H1 (cell line): Measurements from ENCODE around the gene RAP1GAP. TPM values are rescaled to one million over a fixed set of nuclear protein-coding genes. Genes with fewer than 3 reads are reported as not detected.

Source experiments
- CTCF ChIA-PET: fragments of 300-600 bp; sonication (Branson Sonifier 250); formaldehyde crosslinking; loops from one replicate; lab custom pipeline; 2021; ENCODE audit not compliant: partially characterized antibody; lab: Charles Lee
- POLR2A ChIA-PET: fragments of 300-600 bp; sonication (Branson Sonifier 250); formaldehyde crosslinking; loops from one replicate; lab custom pipeline; 2021; ENCODE audit warnings: inconsistent platforms; ENCODE audit not compliant: partially characterized antibody; lab: Charles Lee
- DNase-seq, 2 experiments: peaks; one replicate each; pipeline versions ENCODE4 v3.0.0 to v3.0.0-alpha.2; 2010 to 2022; ENCODE audit warnings: low spot score in 2 of 2, low read depth in 1 of 2, mixed read lengths in 1 of 2
- FAIRE-seq: peaks from 2 replicates; lab custom pipeline; 2011; peaks lifted over from hg19 to GRCh38; lab: Jason Lieb, UNC
- H2AFZ ChIP-seq: 2 replicates; pipeline ENCODE4 v1.8.1; 2012; ENCODE audit warnings: low read length, inconsistent platforms
- H2AK5ac ChIP-seq: 2 replicates; pipeline ENCODE4 v1.6.1; 2013; ENCODE audit warnings: low read depth, low read length
- H2BK120ac ChIP-seq: replicated peaks from 2 replicates; pipeline ENCODE3; 2013; ENCODE audit warnings: low read depth, low read length, inconsistent platforms
- H2BK12ac ChIP-seq: 2 replicates; pipeline ENCODE4 v1.6.1; 2013; ENCODE audit warnings: low read depth, low read length
- H2BK15ac ChIP-seq: 2 replicates; pipeline ENCODE4 v1.6.1; 2013; ENCODE audit warnings: low read length
- H2BK20ac ChIP-seq: 2 replicates; pipeline ENCODE4 v1.6.1; 2013; ENCODE audit warnings: low read length
- H2BK5ac ChIP-seq: 2 replicates; pipeline ENCODE4 v1.6.1; 2013; ENCODE audit warnings: low read depth, low read length
- H3K14ac ChIP-seq: 2 replicates; pipeline ENCODE4 v1.6.1; 2013; ENCODE audit warnings: inconsistent platforms; ENCODE audit not compliant: insufficient read length
- H3K18ac ChIP-seq: 2 replicates; pipeline ENCODE4 v1.6.1; 2013; ENCODE audit warnings: low read length; ENCODE audit errors: extremely low read depth
- H3K23ac ChIP-seq: 2 replicates; pipeline ENCODE4 v1.6.1; 2013; ENCODE audit warnings: inconsistent platforms; ENCODE audit not compliant: insufficient read length
- H3K23me2 ChIP-seq: 2 replicates; pipeline ENCODE4 v1.6.1; 2013; ENCODE audit warnings: low read depth, low read length
- H3K27ac ChIP-seq: 2 replicates; pipeline ENCODE4 v1.6.1; 2011; ENCODE audit warnings: low read depth, low read length, inconsistent platforms
- H3K27me3 ChIP-seq, 4 experiments: replicated peaks in 1 of 4; 1 replicate in 1 of 4; 2 replicates in 3 of 4; pipeline versions ENCODE4 v1.6.1 to v1.8.1; 2011 to 2013; ENCODE audit warnings: low read length in 3 of 4, mild to moderate bottlenecking in 3 of 4, inconsistent platforms in 2 of 4, mixed read lengths in 2 of 4, moderate library complexity in 1 of 4; ENCODE audit not compliant: control insufficient read depth in 3 of 4, insufficient read depth in 3 of 4; ENCODE audit errors: extremely low read depth in 1 of 4
- H3K36me3 ChIP-seq, 4 experiments: 2 replicates each; pipeline versions ENCODE4 v1.6.1 to v1.8.1; 2011 to 2013; ENCODE audit warnings: mild to moderate bottlenecking in 4 of 4, low read length in 3 of 4, moderate library complexity in 2 of 4, control low read depth in 1 of 4, inconsistent platforms in 1 of 4; ENCODE audit not compliant: insufficient read depth in 4 of 4, control insufficient read depth in 2 of 4
- H3K4ac ChIP-seq: replicated peaks from 2 replicates; pipeline ENCODE3; 2013; ENCODE audit warnings: low read length, low read depth, mixed read lengths, inconsistent platforms; ENCODE audit not compliant: insufficient read length
- H3K4me1 ChIP-seq, 4 experiments: replicated peaks in 1 of 4; 1 replicate in 1 of 4; 2 replicates in 3 of 4; pipeline versions ENCODE4 v1.6.1 to v1.8.1; 2011 to 2013; ENCODE audit warnings: low read length in 3 of 4, inconsistent platforms in 2 of 4, mixed read lengths in 1 of 4; ENCODE audit not compliant: insufficient read depth in 4 of 4, control insufficient read depth in 3 of 4
- H3K4me2 ChIP-seq, 2 experiments: 2 replicates each; pipeline versions ENCODE4 v1.6.1 to v1.8.1; 2011 to 2013; ENCODE audit warnings: low read depth in 2 of 2, low read length in 2 of 2, control low read depth in 1 of 2, inconsistent platforms in 1 of 2, mild to moderate bottlenecking in 1 of 2; ENCODE audit not compliant: insufficient read depth in 1 of 2
- H3K4me3 ChIP-seq, 4 experiments: fragments of 200-600, 300-600 bp in 1 of 4; sonication (generic), shearing (Covaris generic), sonication (Bioruptor Twin) in 1 of 4; 2 replicates each; pipeline versions ENCODE4 v1.5.1 to v1.8.1; 2011 to 2016; ENCODE audit warnings: low read length in 4 of 4, low read depth in 3 of 4, control low read depth in 2 of 4, inconsistent platforms in 2 of 4, mild to moderate bottlenecking in 2 of 4, mixed read lengths in 1 of 4, moderate library complexity in 1 of 4; ENCODE audit not compliant: insufficient read depth in 2 of 4; ENCODE audit errors: extremely low read depth in 1 of 4
- H3K56ac ChIP-seq: replicated peaks from 2 replicates; pipeline ENCODE3; 2013; ENCODE audit warnings: low read depth, mild to moderate bottlenecking, mixed read lengths, low read length, inconsistent platforms; ENCODE audit not compliant: insufficient read length
- H3K79me1 ChIP-seq: 2 replicates; pipeline ENCODE4 v1.6.1; 2013; ENCODE audit warnings: low read depth, low read length, control low read depth
- H3K79me2 ChIP-seq, 2 experiments: 2 replicates each; pipeline versions ENCODE4 v1.6.1 to v1.8.1; 2012 to 2013; ENCODE audit warnings: low read length in 2 of 2, mild to moderate bottlenecking in 2 of 2, inconsistent platforms in 1 of 2; ENCODE audit not compliant: insufficient read depth in 2 of 2, control insufficient read depth in 1 of 2
- H3K9ac ChIP-seq, 4 experiments: replicated peaks in 1 of 4; 1 replicate in 1 of 4; 2 replicates in 3 of 4; pipeline versions ENCODE4 v1.6.1 to v1.8.1; 2011 to 2013; ENCODE audit warnings: low read depth in 3 of 4, low read length in 3 of 4, control low read depth in 2 of 4, mild to moderate bottlenecking in 2 of 4, moderate library complexity in 2 of 4, inconsistent platforms in 1 of 4; ENCODE audit errors: extremely low read depth in 1 of 4
- H3K9me3 ChIP-seq, 2 experiments: 2 replicates each; pipeline versions ENCODE4 v1.6.1 to v1.8.1; 2012 to 2013; ENCODE audit warnings: mild to moderate bottlenecking in 2 of 2, moderate library complexity in 2 of 2, control low read depth in 1 of 2, inconsistent platforms in 1 of 2, low read depth in 1 of 2, low read length in 1 of 2, mixed read lengths in 1 of 2; ENCODE audit not compliant: insufficient read depth in 2 of 2
- H4K20me1 ChIP-seq, 2 experiments: replicated peaks in 1 of 2; 2 replicates each; pipeline versions ENCODE3 to v1.8.1; 2011 to 2013; ENCODE audit warnings: inconsistent platforms in 2 of 2, low read length in 2 of 2, mild to moderate bottlenecking in 1 of 2; ENCODE audit not compliant: insufficient read depth in 2 of 2, control insufficient read depth in 1 of 2
- H4K5ac ChIP-seq: 2 replicates; pipeline ENCODE4 v1.6.1; 2013; ENCODE audit warnings: low read length, low read depth, mixed read lengths, inconsistent platforms; ENCODE audit not compliant: insufficient read length
- H4K8ac ChIP-seq: 2 replicates; pipeline ENCODE4 v1.8.0; 2013; ENCODE audit warnings: mild to moderate bottlenecking, moderate library complexity, low read length, inconsistent platforms; ENCODE audit not compliant: insufficient read depth; ENCODE audit errors: extremely low read depth
- H4K91ac ChIP-seq: replicated peaks from 2 replicates; pipeline ENCODE3; 2013; ENCODE audit warnings: low read length, mixed read lengths, inconsistent platforms; ENCODE audit not compliant: insufficient read length
- WGBS, 2 experiments: shearing (Covaris generic) in 1 of 2; methylation state at CpG; one replicate each; pipeline versions ENCODE4 v1.1.6 to v1.1.7; 2013 to 2015; ENCODE audit warnings: low lambda C conversion rate in 2 of 2, mixed read lengths in 2 of 2, inconsistent platforms in 1 of 2, low coverage in 1 of 2, missing lambda C conversion rate in 1 of 2; ENCODE audit not compliant: insufficient replicate concordance in 2 of 2, insufficient coverage in 1 of 2, insufficient read length in 1 of 2; ENCODE audit errors: extremely low coverage in 1 of 2, missing lambda C conversion rate in 1 of 2; 5-methylcytosine and 5-hydroxymethylcytosine counted together
- polyA plus RNA-seq, 7 experiments: library from polyadenylated mRNA; depleted of rRNA in 3 of 7; stranded (reverse) in 5 of 7; unstranded in 2 of 7; fragments of >200 nt in 5 of 7; fragments of 200-250 nt in 2 of 7; gene quantifications; 1 replicate in 5 of 7; 2 replicates in 1 of 7; 4 replicates in 1 of 7; pipeline versions ENCODE4 v1.2.1 to v1.2.3, GENCODE V29; 2011 to 2013; ENCODE audit warnings: missing spikeins in 2 of 7, mixed read lengths in 2 of 7
- total RNA-seq: library from RNA; stranded (reverse); fragmentation: NEBNext Ultra II Directional; extraction: Animal tissue kit (Norgen Biotek cat#: 25700); gene quantifications from 2 replicates; pipeline ENCODE4 v1.2.1, GENCODE V29; 2021

Gene RAP1GAP
- total and polyA plus RNA-seq, 2 of the 8 experiments (the other 6 are each of a cell fraction or from before 2014, with no cell fraction given), result 8.4 TPM

DNA sequence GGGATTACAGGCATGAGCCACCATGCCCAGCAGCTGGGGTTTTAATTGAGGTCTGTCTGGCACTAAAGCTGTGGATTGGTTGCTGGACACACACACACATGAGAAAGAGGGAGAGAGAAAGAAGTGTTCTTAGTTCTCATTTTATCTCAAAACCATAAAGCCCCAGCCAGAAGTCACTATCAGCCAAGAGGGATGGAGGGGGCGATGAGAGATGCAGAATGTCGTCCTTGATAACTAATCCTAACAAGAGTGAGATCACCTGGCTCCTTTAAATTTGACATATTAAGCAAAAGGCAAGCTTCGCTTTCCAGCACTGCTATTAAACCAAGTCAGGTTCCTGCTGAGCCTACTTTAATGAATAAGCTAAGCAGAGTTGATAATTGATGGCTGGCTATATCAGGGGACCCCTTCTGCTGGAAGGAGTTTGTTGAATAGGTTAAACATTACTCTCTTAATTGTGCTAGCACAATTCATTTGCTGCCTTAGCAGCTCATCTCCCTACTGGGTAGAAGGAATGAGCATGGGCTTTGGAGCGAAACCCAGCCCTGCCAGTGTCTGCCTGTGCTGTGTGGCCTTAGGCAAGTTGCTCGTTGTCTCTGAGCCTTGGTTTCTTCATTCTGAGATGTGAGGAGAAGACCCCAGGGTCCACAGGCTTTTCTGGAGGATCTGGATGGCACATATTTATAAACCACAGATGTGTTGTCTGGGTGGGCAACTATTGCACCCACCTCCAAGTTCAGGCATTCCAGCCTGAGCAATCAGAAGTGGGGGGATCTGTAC, 109.2 kb downstream of the RAP1GAP start:
- Histone ChIP-seq H3K18ac (no peak overlapping the region), H3K9ac (no peak overlapping the region), H3K4me2 (no peak overlapping the region), H3K23ac (no peak overlapping the region), H3K79me2 (0 out of 4 replicates have a peak, but pooled peaks cover 0 to 2% of the 10 kb centered on the region in 2 experiments), H3K27ac (no peak overlapping the region), H3K4ac (no peak overlapping the region), H4K20me1 (peaks cover 2 to 3% of the 10 kb centered on the region in 2 experiments), H2BK5ac (no peak overlapping the region), H3K27me3 (no peaks in the 10 kb centered on the region), H3K23me2 (no peaks in the 10 kb centered on the region), H4K5ac (no peak overlapping the region), H3K79me1 (peaks cover 3% of the 10 kb centered on the region; the same call in 1 of the 2 replicates), H2BK20ac (no peak overlapping the region), H3K36me3 (peaks cover 2 to 12% (median 7%) of the 10 kb centered on the region in 4 experiments; a peak in 5 of 8 replicates), H2BK120ac (no peak overlapping the region), H2BK12ac (no peak overlapping the region), H4K8ac (no peak overlapping the region), H3K9me3 (no peaks in the 10 kb centered on the region), H2AK5ac (no peak overlapping the region), H2AFZ (no peak overlapping the region), H4K91ac (no peak overlapping the region), H3K4me3 (no peak overlapping the region), H3K4me1 (no peaks in the 10 kb centered on the region; a peak in 1 of 7 replicates), H2BK15ac (no peak overlapping the region), H3K14ac (no peak overlapping the region), H3K56ac (no peak overlapping the region)
- POLR2A ChIA-PET, result interaction anchor here (0.6 to 1.4 kb wide), 4 partner anchors 9 to 69 kb away, joined by 3 to 4 read pairs (median 4); no protein-coding TSS in a partner anchor
- DNase-seq (no peak), FAIRE-seq (no peak)
- CTCF ChIA-PET, result interaction anchor here (0.9 to 4.2 kb wide), 14 partner anchors 11 to 328 kb away, joined by 3 to 17 read pairs (median 4); no protein-coding TSS in a partner anchor
- WGBS, 2 experiments, result 92% methylated on average over 5 of the region's 5 CpGs; no CpG with 5 or more reads in 1 of the 2 experiments
